Stimulated activated naive CD4-positive, alpha-beta T cell treated with Interleukin-2 at 50 U/mL for 16 hours (primary cell): Measurements from ENCODE around the gene GCLC.
"Not testable (repeated sequence)": the region's sequence is repeated elsewhere in the genome, so short reads cannot be mapped to it uniquely, and the experiment has no call there.

ENCODE experiments used
- DNase-seq: peaks from one replicate; lab custom pipeline; 2025; lab: John Stamatoyannopoulos, UW

The GCLC gene

DNA sequence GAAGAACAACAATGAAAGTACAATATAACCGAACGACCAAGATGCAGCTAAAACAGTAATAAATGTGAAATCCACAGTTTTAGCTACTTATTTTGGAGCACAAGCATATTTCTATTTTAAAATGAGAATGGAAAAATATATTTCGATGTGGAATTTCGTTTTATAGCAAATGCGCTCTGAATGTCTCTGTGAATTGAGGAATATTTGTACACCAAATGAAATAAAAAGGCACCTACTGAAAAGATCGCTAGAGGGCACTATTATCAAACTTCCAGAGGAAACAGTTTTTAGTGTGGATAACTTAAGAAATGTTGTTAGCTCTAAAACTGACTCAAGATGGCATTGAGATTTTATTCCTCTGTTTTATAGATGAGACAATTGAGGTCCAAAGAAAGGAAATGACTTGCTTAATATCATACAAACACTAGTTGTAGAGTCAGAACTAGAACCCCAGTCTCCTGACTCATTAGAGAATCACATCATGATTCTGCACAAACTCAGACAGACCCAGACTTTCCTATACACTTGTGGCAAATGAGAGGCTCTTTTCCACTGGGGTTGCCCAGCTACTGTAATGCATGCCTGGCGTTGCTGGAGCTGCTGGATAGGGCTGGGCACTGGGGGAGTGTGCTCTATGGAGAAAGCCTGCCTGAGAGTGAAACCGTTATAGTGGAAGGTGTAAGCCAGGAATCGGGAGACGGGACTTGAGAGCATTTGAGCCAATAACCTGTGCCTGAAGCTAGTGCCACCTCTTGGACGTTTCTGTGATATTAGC, 51.9 kb downstream of the GCLC start:
- DNase-seq: peak; percentile 30

DNA sequence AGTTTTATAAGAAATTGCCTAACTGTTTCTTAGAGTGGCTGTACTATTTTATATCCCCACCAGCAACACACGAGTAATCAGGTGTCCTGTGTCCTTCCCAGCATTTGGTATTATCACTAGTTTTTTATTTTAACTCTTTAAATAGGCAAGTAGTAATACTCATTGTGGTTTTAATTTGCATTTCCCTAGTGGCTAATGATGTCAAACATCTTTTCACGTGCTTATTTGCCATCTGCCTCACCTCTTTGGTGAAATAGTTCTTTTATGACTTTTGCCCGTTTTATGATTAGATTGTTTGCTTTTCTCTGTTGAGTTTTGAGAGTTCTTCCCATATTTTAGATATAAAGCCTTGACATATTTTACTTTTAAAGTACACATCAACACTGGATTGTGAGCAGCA, 57.8 kb downstream of the GCLC start:
- no peak for DNase-seq

DNA sequence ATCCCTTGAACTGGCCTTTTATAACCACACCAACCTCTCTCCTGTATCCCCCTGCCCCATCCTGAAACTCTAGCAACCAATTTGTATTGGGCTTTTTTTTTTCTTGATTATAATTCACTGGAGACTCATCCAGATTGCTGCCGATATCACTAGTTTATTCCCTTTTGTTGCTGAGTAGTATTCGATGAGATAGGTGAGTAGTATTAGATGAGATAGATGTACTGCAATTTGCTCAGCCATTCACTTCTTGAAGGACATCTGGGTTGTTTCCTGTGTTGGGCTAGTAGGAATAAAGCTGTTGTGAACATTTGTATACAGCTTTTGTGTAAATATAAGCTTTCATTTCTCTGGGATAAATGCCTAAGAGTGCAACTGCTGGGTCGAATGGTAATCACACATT, 58.2 kb downstream of the GCLC start:
- no peak for DNase-seq

DNA sequence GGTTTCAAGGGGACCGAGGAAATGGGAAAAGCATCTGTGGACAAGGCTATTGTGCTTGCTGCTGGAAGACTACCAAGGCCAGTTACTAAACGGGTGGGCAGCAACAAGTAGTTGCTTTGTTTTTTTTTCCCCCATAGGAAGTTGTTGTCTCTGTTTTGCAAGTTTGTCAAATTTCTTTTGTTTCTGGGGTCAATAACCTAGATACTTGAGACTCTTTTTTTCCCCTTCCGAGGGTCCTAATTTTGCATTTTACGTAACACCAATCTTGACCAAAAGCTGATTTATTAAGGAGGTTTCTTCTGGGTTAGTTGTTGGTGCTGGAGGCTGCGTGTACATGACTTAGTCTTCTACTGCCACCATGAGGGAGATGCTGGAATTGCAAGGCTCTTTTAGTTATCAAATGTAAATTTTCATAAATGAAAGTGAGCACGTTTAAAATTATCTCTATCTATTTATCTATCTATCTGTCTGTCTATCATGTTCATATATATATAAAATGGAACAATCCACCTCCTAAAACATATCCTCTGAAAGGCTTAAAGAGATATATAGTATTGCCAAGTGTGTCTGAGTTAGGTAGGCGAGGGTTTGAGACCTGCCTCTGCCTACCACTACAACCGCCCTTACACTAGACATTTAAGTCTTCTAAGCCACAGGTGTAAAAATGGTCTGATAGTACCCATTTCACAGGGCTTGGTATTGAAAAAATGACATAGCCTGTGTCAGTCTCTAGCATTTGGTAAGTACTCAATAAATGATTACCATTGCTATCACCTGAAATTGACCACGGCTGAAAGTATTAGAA, 60.2 kb downstream of the GCLC start:
- peak; percentile 46 for DNase-seq

DNA sequence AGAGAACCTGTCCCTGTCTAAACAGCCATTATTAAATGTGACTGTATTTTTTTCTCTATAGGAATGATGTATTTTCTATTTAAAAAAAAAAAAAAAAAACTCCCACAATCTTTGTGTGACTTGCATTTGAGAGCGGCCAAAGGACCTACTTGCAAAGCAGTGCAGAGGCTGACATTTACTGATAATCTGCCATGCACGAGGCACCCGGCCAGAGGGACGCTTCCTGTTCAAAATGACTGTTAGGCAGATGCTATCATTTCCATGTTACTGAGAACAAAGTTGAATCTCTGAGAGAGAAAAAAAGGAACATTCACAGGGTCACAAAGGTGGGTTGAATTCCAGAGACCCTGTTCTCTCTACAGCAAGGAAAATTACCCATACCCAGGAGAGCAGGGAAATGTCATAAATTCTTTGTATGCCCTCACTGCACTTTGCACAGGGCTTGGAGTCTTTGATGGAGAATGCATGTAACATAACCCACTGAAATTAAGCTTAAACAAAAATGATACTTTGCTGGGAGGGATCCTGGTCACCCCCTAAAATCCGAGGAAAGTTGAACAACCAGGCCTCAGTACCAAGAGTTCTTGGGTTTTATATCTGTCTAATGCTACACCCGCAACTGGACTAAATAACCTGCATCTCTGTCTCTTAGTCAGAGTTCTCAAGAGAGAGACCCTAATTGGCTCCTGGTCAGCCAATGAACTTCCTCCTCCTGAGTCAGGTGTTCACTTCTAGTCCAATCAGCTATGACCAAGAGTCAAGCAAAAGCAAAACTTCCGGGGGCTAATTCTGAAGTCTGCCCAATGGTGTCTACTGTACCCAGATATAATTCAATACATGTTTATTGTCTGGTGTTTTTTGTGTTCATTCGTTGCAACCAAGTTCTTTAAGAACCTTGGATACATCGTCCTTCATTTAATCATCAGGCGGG, 61.2 kb downstream of the GCLC start:
- DNase-seq: no peak

DNA sequence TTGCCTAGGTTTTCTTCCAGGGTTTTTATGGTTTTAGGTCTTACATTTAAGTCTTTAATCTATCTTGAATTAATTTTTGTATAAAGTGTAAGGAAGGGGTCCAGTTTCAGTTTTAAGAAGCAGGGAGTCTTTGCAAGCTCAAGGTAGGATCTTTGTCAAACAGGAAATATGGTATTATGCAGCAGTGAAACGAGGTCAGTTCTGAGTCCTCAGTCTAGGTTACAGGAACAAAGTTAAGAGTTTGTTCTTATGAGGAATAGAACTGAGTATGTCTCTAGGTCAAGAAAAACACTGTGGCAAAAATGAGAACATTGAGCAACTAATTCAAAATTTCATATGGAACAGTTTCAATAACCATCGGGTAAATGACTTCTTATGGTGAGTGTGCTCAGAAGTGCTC, 63.6 kb downstream of the GCLC start:
- DNase-seq: no peak

DNA sequence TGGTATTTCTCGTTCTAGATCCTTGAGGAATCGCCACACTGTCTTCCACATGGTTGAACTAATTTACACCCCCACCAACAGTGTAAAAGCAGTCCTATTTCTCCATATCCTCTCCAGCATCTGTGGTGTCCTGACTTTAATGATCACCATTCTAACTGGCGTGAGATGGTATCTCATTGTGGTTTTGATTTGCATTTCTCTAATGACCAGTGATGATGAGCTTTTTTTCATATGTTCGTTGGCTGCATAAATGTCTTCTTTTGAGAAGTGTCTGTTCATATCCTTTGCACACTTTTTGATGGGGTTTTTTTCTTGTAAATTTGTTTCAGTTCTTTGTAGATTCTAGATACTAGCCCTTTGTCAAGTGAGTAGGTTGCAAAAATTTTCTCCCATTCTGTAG, 64.1 kb downstream of the GCLC start:
- not testable (repeated sequence) for DNase-seq

DNA sequence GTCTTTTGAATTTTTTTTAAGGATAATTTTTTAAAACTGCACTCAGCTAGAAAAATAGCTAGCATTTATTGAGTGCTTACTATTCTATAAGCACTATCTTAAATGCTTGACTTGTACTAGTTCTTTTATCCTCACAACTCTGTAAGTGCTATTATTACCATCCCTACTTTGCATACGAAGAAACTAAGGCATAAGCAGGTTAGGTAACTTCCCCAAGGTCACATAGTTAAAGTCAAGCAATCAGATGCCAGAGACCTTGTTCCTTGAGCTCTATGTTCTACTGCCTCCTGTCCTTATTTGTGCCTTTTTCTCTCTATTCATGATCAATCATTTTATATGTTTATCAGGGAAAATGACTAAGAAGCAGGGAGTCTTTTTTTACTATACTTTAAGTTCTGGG, 65.0 kb downstream of the GCLC start:
- no peak for DNase-seq

DNA sequence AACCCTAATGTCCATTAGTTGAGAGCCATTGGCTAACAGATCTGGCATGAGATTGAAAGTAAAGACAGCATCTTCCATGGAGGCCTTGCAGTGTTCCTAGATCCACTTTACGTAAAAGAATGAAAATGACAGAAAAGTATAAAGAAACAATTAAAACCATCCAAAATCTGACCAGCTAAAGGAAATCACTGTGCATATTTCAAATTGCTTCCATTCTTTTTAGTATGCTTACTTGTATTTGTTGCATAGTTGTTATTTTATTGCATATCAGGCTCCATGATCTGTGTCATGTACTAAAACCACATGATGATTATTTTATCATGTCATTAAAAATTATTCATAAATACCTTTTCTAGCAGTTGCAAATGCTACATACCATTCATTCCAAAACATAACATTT, 67.9 kb downstream of the GCLC start:
- DNase-seq: no peak

DNA sequence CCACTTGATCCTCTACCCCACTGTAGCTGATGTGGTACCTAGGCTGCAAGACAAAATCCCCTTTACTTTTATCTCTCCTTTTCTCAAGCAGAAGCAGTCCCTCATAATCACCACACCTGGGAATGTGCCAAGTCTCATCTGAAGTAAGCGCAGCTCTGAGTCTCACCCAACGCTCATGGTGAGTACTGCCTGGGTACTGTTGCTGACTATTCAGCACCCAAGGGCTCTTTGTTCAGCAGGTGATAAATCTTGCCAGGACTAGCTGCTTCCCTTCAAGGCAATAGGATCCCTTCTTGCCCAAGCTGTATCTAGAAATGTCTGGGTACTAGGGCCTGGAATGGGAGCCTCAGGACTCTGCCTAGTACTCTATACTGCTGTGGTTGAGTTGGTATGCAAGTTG, 70.9 kb downstream of the GCLC start:
- no peak for DNase-seq

DNA sequence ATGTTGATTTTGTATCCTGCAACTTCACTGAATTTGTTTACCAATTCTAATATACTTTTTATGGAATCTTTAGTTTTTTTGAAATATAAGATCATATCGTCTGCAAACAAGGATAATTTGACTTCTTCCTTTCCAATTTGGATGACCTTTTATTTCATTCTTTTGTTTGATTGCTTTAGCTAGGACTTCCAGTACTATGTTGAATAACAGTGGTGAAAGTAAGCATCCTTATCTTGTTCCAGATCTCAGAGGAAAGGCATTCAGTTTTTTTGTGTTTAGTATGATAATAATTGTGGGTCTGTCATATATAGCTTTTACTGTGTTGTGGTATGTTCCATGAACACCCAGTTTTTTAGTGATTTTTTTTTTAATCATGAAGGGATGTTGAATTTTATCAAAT, 75.7 kb downstream of the GCLC start:
- DNase-seq: no peak

DNA sequence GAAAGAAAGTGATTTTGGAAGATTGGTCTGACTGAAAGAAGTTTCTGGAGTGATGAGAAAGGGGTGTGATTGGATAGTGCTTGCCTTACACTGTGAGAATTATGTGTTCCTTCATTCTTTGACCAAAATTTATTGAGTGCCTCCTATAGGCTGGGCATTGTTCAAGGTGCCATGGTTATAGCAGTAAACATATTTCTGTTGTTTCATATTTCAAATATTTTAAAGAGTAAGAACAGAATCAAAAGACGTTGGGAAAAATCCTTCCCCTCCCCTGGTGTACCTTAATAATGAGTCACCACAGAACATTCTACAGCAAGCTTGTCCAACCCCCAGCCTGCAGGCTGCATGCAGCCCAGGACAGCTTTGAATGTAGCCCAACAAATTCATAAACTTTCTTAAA, 78.6 kb downstream of the GCLC start:
- no peak for DNase-seq

DNA sequence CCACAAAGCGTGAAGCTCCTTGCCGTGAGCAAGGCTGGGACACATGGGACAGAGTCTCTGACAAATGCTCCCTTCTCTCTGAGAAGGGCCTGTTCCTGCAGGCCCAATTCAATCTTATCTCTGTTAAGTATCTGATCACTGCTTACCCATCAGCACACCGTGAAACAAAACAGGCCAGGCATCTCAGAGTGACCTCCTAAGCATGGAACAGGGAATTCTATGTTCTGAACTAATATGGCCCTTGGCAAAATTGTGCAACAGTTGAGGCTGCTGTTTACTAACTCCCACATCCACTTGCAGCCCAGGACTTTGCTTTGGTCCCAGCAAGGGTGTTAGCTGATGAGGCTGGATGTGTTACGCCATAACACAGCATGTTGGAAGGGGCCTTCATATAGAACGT, 79.2 kb downstream of the GCLC start:
- DNase-seq: no peak

DNA sequence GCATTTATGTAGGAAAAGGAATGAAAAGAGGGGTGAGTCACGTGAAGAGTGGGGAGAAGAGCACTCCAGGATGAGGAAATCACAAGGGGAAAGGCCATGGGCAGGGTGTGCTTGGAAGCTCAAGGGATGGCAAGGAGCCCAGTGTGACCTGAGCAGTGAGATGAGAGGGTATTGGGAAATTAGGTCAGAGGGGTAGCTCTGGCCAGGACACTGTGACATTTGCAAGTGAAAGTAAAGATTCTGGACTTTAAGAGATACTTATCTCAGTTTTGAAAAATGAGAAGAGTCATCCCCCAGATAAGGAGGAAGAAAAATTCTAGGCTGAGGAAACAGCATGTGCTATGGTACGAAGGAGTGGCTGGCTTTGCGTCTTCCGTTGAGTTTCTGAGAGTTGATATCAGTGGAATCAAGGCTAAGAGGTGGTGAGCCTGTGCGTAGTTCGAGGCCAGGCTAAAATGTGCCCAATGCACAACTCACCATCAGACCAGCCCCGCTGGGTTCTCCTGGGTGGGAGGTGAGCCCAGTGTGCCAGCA, 79.9 kb downstream of the GCLC start:
- DNase-seq: no peak

DNA sequence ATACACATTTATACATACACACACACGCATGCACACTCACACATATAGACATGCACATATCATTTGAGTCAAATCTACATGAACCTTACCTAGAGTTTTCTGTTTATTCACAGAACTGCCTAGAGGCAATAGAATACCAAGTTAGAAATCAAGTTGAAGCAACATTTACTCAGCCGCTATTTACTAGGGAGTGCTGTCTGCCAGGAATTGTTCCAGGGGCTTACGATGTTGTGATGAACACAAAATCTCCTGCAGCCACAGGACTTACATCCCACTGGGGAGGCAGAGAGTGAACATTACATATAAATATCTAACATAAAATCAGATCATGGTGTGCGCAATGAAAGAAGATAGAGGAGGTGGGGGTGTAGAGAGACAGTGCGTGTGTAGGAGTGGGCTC, 80.4 kb downstream of the GCLC start:
- no peak for DNase-seq

DNA sequence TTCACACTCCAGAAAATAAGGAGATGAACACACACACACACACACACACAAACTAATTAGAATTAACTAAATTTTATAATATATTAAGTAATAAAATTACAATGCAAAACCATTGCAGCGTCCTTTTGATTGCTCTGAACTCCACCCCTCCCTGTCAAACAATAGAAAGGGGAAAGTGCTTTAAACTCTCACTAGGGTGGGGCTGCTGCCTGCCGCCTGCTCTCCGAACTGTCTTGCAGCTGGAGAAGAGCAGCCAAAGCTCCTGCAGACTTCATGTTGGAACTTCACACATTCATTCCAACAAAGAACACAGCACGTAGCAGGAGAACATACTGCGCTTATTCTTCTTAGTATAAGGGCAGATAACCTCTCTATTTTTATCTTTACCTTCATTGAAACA, 83.2 kb downstream of the GCLC start:
- DNase-seq: no peak

DNA sequence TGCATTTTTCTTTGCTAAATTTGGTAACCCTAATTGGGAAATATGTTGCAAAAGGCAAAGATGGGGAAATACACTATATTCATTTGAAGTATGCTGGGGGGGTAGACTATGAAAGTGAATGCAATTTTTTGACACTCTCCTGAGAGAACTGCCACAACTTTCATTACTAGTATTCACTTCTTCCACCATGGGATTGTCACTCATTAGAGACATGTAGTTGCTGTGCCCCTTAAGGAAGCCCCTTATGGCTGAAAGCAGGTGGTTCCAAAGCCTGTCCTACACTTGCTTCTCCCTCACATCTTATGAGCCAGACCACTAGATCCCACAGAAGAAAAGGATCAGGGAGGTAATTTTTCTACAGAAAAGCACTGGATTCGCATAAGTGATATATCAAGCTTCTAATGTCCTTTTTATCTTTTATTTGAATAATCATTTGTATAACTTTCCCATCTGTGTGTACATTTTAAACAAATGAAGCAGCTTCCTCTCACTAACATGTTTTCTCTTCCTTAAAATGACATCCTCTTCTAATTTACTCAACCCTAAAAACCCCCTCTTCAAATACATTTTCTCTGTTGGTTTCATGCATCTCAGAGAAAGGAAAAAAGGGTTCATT, 83.8 kb downstream of the GCLC start:
- no peak for DNase-seq

DNA sequence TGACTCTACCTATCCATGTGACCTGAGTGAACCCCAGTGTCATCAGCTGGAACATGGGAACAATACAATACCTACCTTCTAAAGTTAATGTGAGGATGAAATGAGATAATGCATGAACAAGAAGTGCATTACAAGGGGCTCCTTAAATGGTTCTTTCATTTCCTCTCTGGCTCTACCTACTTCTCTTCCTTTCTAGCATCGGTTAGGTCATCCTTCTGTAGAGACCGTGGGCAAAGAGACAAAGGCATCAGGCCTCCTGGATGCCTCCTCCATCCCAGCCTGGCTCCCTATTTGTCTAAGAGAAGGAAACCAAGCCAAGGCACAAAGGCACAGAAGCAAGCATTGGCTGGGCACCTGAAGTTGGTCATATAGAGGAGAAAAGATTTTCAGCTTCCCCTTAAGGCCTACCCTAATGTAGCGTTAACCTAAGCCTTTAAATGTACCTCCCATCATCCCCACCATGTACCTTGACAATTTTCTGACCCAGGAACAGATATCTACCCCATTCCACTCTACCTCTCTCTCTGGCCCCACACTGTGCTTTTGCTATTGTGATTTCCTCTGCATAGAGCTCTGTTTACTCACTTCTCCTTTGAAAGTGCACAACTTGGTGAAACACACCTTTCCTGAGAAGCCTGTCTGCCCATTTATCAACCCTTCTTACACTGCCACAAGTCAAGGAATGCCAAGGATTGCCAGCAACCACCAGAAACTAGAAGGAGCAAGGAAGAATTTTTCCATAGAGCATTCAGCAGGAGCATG, 86.6 kb downstream of the GCLC start:
- DNase-seq: no peak

DNA sequence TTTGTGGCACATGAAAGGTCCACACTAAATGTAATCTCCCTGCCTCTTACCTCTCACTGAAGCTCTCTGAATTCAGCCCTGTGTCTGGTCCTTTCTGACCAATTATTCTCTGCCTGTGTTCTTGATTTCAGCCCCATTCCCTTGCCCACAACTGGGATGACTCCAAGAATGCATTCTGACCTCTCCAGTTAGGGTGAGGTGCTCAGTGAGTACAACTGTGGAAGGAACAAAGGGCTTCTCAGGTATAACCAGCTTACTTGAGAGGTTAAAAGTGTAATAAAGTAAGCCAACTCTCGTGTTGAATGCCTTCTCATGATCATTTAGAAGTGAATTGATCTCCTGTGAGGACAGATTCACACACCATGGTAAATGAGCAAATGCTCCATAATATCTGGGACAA, 88.1 kb downstream of the GCLC start:
- no peak for DNase-seq

DNA sequence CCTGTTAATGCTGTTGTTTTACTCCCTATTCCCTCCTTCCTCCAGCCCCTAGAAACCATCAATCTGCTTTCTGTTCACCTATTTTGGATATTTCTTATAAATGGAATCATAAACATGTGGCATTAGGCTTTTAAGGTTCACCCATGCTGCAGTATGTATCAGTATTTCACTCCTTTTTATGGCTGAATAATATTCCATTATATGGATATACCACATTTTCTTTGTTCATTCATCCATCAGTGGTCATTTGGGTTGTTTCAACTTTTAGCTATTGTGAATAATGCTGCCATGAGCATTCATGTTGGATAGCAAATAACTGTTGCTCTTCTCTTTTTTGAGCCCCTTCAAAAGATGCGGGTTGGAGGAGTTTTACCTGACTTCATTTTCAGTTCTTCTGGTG, 89.2 kb downstream of the GCLC start:
- no peak for DNase-seq

DNA sequence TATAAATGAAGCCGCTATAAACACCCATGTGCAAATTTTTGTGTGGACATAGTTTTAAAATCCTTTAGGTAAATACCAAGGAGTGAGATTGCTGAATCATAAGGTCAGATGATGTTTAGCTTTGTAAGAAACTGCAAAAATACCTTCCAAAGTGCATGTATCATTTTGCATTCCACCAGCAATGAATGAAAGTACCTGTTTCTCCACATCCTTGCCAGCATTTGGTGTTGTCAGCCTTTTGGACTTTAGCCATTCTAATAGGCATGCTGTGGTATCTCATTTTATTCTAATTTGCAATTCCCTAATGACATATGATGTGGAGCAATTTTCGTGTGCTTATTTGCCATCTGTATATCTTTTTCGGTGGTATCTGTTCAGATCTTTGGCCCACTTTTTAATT, 93.7 kb downstream of the GCLC start:
- no peak for DNase-seq
